DND-41 (cell line): ENCODE data around the gene MARS1.

Experiments used
- CTCF ChIP-seq: IDR thresholded peaks from 2 replicates; pipeline ENCODE4 v1.5.1; 2012; ENCODE audit warnings: borderline replicate concordance, low read length, moderate library complexity, mild to moderate bottlenecking; ENCODE audit not compliant: poor library complexity, severe bottlenecking; ENCODE audit errors: extremely low read depth
- EZH2 ChIP-seq: IDR thresholded peaks from 3 replicates; pipeline ENCODE4 v1.6.1; 2012; ENCODE audit warnings: borderline replicate concordance, low read depth, mild to moderate bottlenecking, moderate library complexity, low read length, inconsistent platforms; ENCODE audit not compliant: severe bottlenecking

- TF ChIP-seq CTCF (no peak), EZH2 (no peak)
Observed at GRCh38 chr12:57446292-57446960, 41.4 kb upstream of the MARS1 start.
